Activated gamma-delta T cell treated with Interleukin-2 at 50 U/mL for 16 hours (primary cell): ENCODE results near the gene ANKRD44.

ENCODE experiments used
- DNase-seq: peaks from one replicate; pipeline ENCODE4 v3.0.0-alpha.2; 2020

ANKRD44 gene

DNA sequence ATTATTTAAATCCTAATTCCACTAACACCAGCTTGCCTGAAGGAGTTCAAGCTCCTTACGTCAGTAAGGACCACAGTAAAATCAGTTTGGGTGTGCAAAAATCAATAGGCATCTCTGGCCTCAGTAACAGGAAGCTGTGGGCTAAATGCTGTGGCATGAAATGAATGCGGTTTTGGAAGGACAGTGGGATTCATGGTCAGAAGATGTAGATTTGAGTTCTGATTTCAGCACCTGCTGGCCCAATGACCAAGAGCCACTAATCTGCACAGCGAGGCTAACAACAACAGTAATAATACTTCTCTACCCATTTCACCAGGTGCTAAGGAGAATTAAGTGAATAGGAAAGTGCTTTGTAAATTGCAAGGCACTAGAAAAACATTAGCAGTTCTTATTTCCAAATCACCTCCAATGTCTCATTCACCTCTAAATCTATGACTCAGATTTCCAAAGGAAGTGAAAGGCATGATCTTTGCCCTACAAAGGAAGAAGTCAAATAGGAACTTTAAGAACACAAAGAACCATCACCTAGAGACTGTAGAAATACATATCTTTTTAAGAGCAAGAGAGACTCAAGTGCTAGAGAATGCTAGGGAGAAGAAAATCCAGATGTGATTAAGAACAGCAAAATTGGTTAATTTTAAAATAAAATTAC lies 172.6 kb downstream of the ANKRD44 start:
- no peak for DNase-seq

DNA sequence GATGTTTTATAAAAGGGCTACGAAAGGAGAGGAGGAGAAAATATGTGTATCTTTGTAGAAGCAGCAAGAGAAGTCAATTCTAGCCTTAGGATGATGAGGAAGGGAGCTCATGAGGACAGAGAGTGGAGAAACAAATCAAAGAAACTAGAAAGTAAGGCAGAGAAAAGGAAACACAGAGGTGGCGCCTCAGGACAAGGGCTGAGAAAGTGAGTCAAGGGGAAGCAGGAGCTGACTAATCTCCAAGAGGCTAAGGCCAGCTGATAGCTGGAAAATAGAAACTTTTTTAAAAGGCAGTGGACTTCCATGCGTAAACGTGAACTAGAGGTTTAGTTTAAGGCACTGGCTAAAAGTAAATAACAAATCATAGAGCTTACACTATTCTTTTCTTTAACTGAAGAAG lies 173.3 kb downstream of the ANKRD44 start:
- DNase-seq = no peak

DNA sequence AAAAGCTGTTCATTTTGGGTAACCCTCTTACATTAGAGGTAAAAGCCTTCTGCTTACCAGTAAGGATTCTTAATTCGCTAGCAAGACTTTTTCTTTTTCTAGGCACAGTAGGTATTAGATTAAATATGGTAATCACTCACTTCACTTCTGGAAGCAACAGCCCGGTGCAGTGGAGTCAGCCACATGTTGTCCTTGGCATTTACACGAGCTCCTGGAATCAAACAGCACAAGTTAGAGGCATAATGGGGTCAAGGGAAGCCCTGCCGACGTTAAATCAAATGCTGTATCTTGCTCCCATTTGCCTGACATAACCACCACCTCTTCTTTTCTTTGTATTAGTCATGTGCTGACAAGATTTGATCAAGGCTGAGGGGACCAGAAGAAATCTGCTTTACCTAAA lies 174.1 kb downstream of the ANKRD44 start:
- no peak for DNase-seq

DNA sequence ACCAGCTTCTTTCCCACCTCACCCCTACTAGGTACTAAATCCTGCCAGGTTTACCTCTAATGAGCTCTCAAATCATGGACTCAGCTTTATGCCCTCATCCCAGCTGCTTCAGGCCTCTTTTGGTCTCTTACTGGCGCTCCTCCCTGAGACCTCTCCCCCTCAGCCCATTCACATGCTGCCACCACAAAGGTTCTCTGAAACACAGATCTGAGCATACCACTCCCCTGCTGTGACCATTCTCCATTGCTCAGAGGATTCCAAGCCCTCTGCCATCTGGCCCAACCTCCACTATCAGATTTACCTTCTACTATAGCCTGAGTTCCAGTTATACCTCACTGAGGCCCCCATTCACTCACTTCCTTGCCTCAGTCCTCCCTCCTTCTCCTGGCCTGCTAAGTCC lies 174.8 kb downstream of the ANKRD44 start:
- DNase-seq = no peak

DNA sequence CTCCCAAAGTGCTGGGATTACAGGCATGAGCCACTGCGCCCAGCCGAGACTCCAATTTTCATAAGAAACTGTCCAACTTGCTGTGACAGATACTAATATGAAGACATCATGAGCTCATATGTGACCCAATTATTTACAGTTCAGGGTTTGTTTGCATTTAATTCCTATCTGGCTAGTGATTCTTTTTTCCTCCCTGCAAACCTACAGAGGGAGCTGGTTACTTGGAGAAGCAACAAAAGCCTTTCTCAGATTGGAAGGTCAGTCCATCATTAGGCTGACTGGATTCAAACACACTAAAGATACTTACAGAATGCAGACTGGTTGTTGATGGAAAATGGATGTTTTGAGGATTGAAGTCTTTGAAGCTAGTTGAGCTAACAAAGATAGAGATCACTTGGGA lies 176.4 kb downstream of the ANKRD44 start:
- no peak for DNase-seq

DNA sequence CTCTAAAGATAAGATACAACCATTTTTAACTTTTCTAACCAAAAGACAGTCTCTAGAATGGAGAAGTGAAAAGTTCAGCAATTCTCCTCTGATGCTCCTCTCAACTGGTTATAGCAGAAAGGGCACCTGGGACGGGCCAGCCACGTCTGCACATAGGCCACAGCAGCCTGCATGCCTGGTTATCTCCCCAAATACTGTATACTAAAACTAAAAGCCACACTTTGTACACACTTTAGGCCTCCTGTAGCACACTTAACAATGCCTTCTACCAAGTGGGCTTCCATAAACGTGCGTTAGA lies 179.1 kb downstream of the ANKRD44 start:
- DNase-seq = no peak

DNA sequence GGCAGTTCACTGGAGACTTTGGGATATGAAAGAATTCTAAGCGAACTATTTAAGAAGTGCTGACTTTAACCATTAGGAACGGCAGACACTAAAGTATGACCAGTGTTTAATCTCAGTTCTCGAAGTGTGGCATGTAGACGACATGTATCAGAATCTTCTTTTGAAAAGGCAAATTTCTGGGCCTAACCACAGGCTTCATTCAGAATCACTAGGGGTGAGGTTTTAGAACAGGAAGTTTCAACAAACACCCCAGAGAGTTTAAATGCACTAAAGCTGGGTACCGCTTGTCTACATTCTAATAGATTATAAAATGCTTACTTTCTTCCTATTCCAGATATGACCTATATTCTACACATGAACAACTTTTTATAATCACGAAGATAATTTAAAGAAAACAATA lies 180.3 kb downstream of the ANKRD44 start:
- no peak for DNase-seq

DNA sequence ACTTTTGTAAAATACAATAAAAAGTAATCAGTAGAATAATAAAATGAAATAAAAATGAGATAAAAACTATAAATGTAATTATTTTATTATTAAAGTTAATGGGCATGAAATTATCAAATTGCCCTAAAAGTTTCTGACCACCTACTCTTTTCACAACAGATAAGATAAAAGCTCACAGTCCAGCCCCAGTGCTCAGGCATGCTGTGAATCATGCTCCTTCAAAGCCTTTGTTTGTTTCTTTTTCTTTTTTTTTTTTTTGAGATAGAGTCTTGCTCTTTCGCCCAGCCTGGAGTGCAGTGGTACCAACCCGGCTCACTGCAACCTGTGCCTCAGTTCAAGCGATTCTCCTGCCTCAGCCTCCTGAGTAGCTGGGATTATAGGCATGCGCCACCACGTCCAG lies 181.7 kb downstream of the ANKRD44 start:
- no peak for DNase-seq

DNA sequence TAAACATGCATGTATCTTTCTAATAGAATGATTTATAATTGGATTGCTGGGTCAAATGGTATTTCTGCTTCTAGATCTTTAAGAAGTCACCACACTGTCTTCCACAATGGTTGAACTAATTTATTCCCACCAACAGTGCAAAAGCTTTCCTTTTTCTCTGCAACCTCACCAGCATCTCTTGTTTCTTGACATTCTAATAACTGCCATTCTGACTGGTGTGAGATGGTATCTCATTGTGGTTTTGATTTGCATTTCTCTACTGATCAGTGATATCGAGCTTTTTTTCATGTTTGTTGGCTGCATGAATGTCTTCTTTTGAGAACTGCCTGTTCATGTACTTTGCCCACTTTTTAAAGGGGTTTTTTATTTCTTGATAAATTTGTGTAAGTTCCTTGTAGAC lies 182.5 kb downstream of the ANKRD44 start:
- no peak for DNase-seq

DNA sequence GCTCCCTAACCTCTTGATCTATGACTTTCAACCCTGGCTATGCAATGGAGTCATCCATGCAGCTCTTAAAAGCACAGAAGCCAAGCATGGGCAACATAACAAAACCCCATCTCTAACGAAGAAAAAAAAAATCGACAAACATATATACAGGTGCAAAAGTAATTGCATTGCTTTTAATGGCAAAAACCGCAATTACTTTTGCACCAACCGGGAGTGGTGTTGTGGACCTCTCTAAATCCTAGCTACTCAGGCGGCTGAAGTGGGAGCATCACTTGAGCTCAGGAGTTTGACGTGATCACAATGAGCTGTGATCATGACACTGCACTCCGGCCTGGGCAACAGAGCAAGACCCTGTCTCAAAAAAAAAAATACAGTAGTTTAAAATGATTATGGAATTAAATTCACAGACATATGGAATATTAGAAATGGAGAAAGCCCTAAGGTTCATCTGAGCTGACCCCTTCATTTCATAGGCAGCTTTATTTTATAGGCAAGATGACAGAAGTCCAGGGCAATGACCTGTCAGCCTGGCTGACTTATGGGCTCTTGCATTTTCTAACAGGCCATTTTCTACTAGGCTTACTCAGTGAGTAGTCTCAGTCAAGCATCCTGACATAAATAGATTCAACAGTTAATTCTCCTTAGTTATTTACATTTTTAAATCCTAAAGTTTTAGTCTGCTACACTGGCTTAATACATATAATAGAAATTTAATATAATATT lies 183.8 kb downstream of the ANKRD44 start:
- no peak for DNase-seq

DNA sequence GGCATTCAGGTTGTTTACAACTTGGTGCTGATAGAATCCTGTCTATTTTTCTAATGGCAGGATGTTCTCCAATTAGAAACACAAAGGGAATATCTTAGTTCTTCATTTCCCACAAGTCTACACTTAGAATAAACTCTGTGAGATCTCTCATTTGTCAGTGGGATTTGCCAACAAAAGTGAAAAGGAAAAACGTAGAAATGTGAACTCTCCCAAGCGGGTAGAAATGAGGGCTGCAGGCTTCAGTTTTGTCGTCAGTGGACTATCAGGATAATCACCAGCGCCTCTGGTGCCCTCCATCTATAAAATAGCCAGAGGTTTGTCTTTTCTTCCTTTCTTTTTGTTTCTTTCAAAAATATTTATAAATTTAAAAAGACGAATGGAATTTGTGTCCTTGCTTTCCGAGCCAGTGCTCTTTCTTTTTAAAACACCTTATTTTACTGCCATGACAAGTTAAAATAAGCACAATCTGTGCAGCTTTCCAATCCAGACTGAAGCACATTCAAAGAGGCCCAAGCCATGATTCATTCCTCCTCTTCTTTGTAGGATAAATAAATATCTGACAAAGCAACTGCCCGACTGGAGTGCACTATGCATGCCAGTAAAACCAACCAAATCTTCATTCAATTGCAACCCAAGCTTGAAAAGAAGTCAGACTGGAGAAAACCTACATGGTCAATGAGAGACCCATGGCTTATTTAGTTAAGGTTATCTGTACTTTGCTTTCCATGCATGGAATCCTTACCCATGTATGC lies 185.8 kb downstream of the ANKRD44 start:
- no peak for DNase-seq

DNA sequence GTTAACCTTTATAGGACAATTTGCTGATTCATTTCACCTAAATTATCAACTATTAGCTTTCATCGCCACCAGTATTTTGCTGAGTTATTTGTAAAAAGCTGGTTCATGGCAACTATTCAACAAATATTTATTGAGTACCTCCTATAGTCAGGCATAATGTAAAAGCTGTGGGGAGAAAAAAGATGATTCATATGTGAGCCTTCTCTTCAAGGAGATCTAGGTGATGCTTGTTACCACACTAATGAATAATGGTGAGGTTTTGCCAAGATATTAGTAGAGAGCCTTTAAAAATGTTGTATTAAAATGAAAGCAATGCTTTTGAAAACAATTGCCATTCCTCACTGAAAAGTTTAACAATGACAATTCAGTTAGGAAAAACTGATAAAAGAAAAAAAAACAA lies 187.8 kb downstream of the ANKRD44 start:
- no peak for DNase-seq

DNA sequence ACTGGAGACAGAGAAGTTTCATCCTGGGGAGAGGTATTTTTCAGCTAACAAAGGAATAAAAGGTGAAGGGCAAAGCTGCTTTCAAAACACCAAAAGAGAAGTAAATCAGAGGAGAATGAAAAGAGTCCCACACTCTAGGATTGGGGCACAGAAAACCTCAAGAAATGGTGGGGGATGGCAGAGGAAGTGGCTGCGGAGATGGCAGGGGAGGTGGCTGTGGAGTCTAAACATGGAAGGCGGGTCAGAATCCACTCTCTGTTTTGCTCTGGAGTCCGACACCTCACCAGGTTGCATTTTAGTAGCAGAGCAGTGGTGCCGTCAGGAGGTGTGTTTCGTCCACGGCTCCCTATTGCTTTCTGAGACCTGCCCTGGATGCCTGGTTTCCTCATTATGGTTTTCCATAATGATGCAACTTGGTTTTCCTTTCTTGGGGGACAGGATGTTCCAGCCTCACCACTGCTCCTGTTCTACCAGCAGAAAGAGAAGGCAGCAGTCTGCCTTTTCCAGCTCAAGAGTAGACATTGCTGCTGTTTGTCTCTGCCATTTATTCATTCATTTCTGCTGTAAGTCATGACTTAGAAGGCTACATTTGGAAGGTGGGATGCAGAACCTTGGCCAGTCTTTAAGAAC lies 188.7 kb downstream of the ANKRD44 start:
- no peak for DNase-seq

DNA sequence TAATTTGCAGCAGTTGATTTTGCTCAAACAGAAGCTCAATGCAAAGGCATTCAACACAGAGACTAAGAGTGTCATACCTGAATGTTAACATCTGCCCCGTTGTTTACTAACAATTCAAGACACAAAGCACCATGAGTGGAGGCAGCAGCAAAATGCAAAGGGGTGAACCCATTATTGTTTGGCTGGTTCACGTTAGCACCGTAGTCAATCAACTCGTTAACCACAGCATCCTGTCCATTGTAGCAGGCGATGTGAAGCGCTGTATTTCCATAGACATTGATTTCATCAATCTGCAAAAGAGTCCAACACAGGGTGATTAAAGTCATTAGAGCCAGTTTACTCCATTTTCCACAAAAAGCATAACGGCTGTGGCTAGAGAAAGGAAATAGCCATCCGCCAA lies 189.3 kb downstream of the ANKRD44 start:
- DNase-seq = peak; percentile 19

DNA sequence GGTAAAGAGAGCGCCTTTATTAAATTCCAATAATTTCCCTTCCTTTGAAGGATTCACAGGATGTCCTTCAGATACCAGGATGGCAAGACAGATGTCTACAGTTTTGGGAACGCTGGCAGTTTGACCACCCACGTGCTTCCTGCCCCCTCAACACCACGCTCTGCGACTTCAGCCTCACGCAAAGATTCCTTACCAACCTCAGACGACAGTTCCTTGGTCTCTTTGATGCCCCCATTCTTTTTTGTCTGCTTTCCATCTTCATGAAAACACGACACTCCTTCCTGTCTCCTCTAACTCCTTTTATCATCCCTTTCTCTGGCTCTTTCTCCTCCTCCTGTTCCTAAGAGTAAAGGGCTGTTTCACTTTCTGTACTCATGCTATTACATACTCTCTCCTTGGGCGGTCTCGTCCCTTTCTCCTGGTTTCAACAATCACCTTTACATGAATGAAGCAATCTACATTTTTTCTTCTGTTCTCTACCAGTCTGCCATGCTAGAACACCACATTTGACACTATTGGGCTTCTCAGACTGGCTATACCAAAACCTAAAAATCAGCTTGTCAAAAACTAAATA lies 194.2 kb downstream of the ANKRD44 start:
- DNase-seq = no peak

DNA sequence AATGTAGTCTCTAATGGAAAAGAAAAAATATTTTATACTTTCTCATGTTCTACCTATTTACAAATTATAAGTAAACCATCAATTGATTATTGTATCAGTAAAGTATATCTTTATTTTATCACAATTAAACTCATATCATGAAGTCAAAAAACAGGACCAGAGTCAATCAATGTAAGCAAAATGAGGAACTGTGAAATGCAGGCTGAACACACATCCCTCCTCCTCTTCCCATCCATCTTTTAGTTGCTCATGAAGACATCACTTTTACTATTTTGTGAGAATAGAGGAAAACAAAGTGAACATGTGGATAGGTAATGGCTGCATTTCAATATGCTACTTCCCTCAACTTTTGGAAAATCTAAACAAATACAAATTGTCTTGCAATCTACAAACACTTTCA lies 195.3 kb downstream of the ANKRD44 start:
- DNase-seq = no peak

DNA sequence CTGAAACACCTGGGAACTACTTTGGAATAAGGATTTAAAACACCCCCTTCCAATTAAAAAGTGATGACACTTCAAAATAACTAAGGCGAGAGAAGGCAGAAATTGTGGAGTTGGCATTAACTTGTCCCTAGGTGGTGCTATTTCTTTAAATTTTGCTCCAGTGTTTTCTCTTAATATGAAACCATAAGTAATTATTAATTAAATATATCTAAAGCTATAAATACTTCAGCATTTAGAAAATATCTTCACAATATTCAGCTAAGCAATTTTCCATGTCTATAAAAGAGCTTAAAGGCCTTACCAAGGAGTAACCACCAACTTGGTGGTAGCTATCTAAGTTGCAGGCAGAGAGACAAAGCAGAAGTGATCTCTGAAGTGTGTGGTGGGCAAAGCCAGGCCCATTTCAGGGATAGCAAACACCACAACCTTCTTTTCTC lies 197.3 kb downstream of the ANKRD44 start:
- DNase-seq = no peak

DNA sequence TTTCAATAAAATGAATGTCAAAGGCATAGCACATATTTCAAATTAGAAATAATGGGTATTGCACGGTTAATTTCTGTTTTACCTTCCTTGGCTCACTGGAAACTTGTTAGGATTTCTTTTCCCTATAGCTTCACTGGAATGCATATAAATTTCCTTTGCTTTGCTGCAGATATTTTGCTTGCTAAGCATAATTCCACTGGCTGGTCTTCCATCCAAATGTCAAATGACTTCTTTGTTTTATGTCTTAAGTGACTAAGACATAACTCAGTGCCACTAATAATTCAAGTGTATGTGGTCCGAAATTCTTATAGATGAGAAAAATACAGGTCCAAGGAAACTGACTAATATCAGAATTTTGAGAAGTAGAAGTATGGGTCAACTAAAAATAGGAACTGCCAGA lies 201.3 kb downstream of the ANKRD44 start:
- DNase-seq = no peak

DNA sequence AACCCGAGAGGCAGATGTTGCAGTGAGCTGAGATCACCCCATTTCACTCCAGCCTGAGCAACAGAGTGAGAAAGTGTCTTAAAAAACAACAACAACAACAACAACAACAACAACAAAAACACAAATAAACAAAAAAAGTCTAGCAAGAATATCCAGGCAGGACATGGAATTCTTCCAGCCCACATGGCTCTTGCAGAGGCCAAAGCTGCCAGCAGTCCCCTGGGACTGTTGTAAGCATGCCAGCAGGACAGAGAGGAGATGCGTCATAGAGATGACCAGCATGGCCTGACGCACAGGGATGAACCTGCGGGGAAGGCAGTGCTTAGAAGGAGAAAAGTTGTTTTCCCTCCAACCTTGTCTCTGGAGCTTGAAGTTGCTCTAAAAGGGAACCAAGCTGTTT lies 201.8 kb downstream of the ANKRD44 start:
- DNase-seq = no peak

DNA sequence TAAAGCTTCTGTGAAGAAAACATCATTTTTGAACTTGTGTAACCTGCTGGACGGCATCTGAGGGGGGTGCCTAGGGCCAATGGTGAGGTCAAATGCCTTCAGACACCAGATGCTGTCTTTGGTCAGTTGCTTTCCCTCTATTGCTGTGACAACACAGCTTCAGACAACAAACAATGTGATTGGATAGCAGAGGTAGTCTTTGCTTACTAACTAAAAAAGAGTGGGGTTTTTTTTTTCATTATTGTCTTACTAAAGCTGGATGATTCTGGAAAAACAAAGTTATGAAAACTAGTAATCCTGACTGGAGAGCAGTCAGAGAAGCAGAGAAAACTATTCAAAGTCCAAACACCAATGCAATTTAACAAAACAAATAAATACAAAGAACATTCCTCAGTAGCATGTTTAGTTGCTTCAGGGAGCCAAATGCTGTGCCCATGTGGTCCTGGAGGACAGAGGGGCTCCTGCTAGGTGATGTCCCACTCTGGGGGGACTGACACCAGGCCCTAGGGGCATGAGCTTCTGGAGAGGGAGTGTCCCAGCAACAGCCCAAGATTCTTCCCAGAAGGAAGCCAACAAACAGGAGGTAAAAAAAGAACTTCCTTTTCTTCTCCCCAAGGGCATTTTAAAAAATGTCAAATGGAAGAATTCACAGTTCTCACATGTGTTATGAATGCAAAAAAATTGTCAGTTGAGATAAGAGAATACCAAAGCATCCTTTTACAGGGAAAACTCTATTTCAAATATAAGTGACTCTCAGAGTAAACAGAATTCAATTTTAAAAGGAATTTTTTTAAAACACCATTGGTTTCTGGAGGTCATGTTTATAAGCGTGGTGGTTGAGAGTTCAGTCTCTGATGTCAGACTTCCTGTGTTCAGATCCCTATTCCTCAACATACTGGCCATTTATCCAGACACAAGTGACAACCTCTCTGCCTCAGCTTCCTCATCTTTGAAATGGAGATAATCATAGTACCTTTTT lies 203.0 kb downstream of the ANKRD44 start:
- no peak for DNase-seq

DNA sequence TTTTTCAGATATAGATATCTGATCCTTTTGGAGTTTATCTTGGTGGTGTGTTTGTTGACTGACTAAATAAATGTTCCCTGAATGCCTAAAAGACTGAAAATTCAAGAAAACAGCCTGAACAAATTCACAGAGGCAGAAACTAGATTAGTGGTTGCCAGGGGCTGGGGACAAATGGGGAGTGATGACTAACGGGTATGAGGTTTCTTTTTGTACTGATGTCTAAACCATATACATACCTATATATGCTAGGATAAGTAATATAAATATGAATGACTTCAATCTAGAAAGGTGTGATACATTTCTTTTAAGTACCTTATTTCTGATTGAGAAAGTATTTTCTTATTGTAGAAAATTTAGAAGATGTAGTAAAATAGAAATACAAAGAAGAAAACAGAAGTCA lies 207.2 kb downstream of the ANKRD44 start:
- no peak for DNase-seq

DNA sequence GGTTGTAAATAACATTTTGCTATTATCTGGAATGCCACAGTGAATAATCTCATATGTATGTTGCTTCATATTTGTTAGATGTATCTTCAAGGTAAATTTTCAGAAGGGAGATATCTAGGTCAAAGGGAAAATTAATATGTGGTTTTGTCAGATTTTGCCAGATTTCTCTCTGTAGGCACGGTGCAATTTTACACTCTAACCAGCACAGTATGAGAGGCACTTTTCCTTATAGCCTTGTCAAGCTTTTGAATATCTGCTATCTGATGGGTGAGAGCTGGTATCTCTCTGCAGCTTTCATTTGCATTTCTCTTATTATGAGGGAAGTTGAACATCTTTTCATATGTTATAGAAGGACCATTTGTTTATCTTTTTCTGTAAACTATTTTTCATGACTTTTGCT lies 208.3 kb downstream of the ANKRD44 start:
- DNase-seq = no peak
